ENCODE results near the gene IL17REL. TPM values are rescaled to one million over a fixed set of nuclear protein-coding genes. Genes with fewer than 3 reads are reported as not detected.

The IL17REL gene
- total RNA-seq, 1 donor from 2014 or later, result not detected

DNA sequence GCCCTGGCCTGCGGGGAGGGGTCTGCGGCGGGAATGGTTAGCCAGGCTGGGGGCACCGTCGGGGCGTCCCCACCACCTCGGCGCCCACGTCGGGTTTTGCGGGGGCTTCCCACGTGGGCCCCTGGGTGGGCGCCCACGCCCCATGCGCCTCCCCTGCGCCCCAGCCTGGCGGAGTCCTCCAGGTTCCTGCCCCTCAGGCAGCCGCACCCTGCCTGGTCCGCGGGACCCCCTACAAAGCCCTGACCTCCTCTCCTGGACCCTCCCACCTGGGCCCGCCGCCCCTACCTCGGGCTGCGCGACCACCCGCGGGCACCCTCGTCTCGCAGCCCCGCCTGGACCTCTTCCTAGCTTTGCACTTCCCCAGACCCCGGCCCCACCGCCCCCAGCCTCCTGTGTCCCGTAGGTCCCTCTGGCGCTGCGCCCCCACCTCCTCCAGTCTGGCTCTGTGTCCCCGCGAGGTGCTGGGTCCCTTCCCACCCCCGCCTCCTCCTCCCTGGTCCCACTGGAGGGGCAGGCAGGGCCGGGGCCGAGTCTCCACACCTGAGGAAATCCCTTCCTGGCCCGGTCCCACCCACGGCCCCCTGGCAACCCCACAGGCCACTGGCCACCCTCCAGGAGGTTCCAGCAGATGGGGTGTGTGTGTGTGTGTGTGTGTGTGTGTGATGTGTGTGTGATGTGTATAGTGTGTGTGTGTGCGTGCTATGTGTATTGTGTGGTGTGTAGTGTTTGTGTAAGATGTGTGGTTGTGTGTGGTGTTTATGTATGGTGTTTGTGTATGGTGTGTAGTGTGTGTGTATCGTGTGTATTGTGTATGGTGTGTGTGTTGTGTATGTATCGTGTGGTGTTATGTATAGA, 40.2 kb downstream of the IL17REL start:
- Histone ChIP-seq H3K27me3 (ENCODE audit: insufficient read depth, low read length) (no peaks in the 10 kb centered on the region), H3K9ac (ENCODE audit: low read length) (no peak overlapping the region), H2AFZ (ENCODE audit: low read depth, low read length) (no peak overlapping the region), H3K27ac (ENCODE audit: low read depth, low read length) (no peak overlapping the region), H3K36me3 (ENCODE audit: insufficient read depth, low read length) (no peaks in the 10 kb centered on the region), H3K4me1 (ENCODE audit: insufficient read depth, low read length) (peaks cover 16% of the 10 kb centered on the region), H3K79me2 (ENCODE audit: insufficient read depth, low read length) (no peaks in the 10 kb centered on the region), H4K20me1 (ENCODE audit: insufficient read depth, low read length) (peaks cover 7% of the 10 kb centered on the region), H3K4me3 (ENCODE audit: insufficient read depth, low read depth, low read length) (no peak overlapping the region), H3K9me3 (ENCODE audit: insufficient read depth, low read depth, low read length) (no peaks in the 10 kb centered on the region), H3K4me2 (ENCODE audit: low read length) (no peak overlapping the region)
- no peak for TF ChIP-seq EZH2 (IDR thresholded peaks at IDR 0.05; ENCODE audit: insufficient read depth, low read length)
- TF ChIP-seq, protein P1, sequence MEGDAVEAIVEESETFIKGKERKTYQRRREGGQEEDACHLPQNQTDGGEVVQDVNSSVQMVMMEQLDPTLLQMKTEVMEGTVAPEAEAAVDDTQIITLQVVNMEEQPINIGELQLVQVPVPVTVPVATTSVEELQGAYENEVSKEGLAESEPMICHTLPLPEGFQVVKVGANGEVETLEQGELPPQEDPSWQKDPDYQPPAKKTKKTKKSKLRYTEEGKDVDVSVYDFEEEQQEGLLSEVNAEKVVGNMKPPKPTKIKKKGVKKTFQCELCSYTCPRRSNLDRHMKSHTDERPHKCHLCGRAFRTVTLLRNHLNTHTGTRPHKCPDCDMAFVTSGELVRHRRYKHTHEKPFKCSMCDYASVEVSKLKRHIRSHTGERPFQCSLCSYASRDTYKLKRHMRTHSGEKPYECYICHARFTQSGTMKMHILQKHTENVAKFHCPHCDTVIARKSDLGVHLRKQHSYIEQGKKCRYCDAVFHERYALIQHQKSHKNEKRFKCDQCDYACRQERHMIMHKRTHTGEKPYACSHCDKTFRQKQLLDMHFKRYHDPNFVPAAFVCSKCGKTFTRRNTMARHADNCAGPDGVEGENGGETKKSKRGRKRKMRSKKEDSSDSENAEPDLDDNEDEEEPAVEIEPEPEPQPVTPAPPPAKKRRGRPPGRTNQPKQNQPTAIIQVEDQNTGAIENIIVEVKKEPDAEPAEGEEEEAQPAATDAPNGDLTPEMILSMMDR (IDR thresholded peaks at IDR 0.05; ENCODE audit: insufficient read depth, low read depth, low read length), result no peak
- Mint-ChIP-seq H3K27me3 (ENCODE audit: low read depth, unreplicated experiment) (peaks cover 2% of the 10 kb centered on the region), H3K36me3 (ENCODE audit: low read depth, unreplicated experiment) (peaks cover 3% of the 10 kb centered on the region), H3K9me3 (ENCODE audit: unreplicated experiment) (peaks cover 2% of the 10 kb centered on the region), H3K27ac (ENCODE audit: unreplicated experiment) (no peak overlapping the region), H3K4me3 (ENCODE audit: unreplicated experiment) (no peak overlapping the region), H3K4me1 (ENCODE audit: low read depth, unreplicated experiment) (peaks cover 5% of the 10 kb centered on the region)
- DNase-seq (ENCODE audit: low read depth), result no peak
- no peak for FAIRE-seq

DNA sequence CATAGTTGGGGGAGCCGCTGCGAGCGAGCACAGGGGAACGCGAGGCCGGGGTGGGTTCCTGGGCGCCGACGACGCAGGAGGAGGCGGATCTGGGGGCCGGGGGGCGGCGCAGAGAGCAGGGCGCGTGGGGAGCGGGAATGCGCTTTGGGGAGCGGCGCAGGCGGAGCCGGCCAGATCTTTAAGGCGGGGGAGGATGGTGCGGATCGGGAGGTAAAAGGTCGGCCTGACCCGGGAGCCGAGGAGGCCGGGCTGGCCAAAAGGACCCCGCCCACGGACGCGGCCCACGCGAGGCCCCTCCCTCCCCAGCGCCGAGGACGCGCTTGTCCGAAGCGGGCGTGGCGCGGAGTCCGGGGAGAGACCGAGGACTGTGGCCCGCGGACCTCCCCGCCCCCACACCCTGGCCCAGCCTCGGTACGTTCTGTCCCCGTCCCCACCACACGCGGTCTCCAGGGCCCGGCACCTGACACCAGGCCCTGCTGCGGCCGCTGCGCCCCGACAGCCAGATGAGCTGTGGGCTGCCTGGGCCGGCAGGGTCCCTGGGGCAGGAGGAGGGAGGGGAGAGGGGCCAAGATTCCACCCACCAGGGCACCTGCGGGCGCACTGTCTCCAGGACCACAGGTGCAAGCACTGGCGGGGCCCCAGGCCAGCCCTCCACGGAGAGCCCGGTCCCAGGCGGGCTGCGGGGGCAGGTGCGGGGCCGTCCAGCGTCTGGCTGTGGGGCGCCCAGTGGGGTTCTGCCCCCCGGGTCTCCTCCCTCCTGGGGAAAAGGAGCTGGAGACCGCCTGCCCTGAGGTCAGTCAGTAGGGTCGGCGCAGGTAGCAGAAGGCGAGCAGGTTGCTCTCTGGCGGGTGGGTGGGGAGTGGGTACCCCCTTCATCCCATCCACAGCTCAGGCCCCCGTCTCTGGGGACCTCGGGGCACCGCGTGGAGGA, 41.1 kb downstream of the IL17REL start:
- TF ChIP-seq, protein P1 (IDR thresholded peaks at IDR 0.05; ENCODE audit: insufficient read depth, low read depth, low read length), result no peak
- no peak for TF ChIP-seq EZH2 (IDR thresholded peaks at IDR 0.05; ENCODE audit: insufficient read depth, low read length)
- H3K9ac ChIP-seq (ENCODE audit: low read length), result peak overlapping the region; percentile 74
- H3K9me3 Mint-ChIP-seq (ENCODE audit: unreplicated experiment), result peaks cover 2% of the 10 kb centered on the region
- peak overlapping the region; percentile 64 for H2AFZ ChIP-seq (ENCODE audit: low read depth, low read length)
- H3K27me3 ChIP-seq (ENCODE audit: insufficient read depth, low read length), result no peaks in the 10 kb centered on the region
- no peaks in the 10 kb centered on the region for H3K79me2 ChIP-seq (ENCODE audit: insufficient read depth, low read length)
- H3K4me1 ChIP-seq (ENCODE audit: insufficient read depth, low read length), result peaks cover 16% of the 10 kb centered on the region
- peaks cover 2% of the 10 kb centered on the region for H3K27me3 Mint-ChIP-seq (ENCODE audit: low read depth, unreplicated experiment)
- H3K27ac ChIP-seq (ENCODE audit: low read depth, low read length), result peak overlapping the region; percentile 71
- peak overlapping the region; percentile 23 for H3K4me3 Mint-ChIP-seq (ENCODE audit: unreplicated experiment)
- H3K36me3 ChIP-seq (ENCODE audit: insufficient read depth, low read length), result no peaks in the 10 kb centered on the region
- H3K4me3 ChIP-seq (ENCODE audit: insufficient read depth, low read depth, low read length), result peak overlapping the region; percentile 38
- H3K9me3 ChIP-seq (ENCODE audit: insufficient read depth, low read depth, low read length), result no peaks in the 10 kb centered on the region
- peaks cover 3% of the 10 kb centered on the region for H3K36me3 Mint-ChIP-seq (ENCODE audit: low read depth, unreplicated experiment)
- H3K4me2 ChIP-seq (ENCODE audit: low read length), result peak overlapping the region; percentile 86
- DNase-seq (ENCODE audit: low read depth) (no peak), FAIRE-seq (no peak)
- H3K27ac Mint-ChIP-seq (ENCODE audit: unreplicated experiment), result peak overlapping the region; percentile 41
- peaks cover 14% of the 10 kb centered on the region for H4K20me1 ChIP-seq (ENCODE audit: insufficient read depth, low read length)
- peaks cover 5% of the 10 kb centered on the region for H3K4me1 Mint-ChIP-seq (ENCODE audit: low read depth, unreplicated experiment)
